ENCODE results near the gene CFAP54. TPM values are rescaled to one million over a fixed set of nuclear protein-coding genes. Genes with fewer than 3 reads are reported as not detected.

The CFAP54 gene
- total RNA-seq, 1 donor from 2014 or later, result 0.15 TPM

DNA sequence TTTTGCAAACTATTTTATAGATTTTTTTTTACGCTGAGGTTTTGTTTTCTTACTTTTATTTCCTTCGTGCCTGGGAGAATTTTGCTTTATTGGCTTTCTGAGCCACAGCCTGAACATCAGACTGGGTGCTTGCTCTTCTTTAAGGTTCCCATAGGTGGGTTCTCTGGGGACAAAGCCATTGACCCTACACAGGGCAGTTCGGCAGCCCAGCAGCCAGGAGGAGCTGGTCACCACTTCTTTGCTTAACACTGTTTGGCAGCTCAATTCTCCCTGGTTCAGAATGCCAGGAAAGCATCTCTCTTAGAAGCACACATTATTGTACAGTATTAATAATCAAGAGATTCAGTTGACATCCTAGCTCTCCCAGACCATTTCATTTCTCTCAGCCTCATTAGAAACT, 276.9 kb downstream of the CFAP54 start:
- Mint-ChIP-seq H3K27ac (ENCODE audit: unreplicated experiment) (no peak overlapping the region), H3K9me3 (ENCODE audit: unreplicated experiment) (no peaks in the 10 kb centered on the region), H3K27me3 (ENCODE audit: unreplicated experiment) (no peaks in the 10 kb centered on the region), H3K4me3 (ENCODE audit: unreplicated experiment) (no peak overlapping the region), H3K4me1 (ENCODE audit: low read depth, unreplicated experiment) (no peaks in the 10 kb centered on the region), H3K36me3 (ENCODE audit: unreplicated experiment) (no peaks in the 10 kb centered on the region)
- DNase-seq, result no peak
- TF ChIP-seq, protein P1, sequence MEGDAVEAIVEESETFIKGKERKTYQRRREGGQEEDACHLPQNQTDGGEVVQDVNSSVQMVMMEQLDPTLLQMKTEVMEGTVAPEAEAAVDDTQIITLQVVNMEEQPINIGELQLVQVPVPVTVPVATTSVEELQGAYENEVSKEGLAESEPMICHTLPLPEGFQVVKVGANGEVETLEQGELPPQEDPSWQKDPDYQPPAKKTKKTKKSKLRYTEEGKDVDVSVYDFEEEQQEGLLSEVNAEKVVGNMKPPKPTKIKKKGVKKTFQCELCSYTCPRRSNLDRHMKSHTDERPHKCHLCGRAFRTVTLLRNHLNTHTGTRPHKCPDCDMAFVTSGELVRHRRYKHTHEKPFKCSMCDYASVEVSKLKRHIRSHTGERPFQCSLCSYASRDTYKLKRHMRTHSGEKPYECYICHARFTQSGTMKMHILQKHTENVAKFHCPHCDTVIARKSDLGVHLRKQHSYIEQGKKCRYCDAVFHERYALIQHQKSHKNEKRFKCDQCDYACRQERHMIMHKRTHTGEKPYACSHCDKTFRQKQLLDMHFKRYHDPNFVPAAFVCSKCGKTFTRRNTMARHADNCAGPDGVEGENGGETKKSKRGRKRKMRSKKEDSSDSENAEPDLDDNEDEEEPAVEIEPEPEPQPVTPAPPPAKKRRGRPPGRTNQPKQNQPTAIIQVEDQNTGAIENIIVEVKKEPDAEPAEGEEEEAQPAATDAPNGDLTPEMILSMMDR (IDR thresholded peaks at IDR 0.05; ENCODE audit: partially characterized antibody, unreplicated experiment), result no peak

DNA sequence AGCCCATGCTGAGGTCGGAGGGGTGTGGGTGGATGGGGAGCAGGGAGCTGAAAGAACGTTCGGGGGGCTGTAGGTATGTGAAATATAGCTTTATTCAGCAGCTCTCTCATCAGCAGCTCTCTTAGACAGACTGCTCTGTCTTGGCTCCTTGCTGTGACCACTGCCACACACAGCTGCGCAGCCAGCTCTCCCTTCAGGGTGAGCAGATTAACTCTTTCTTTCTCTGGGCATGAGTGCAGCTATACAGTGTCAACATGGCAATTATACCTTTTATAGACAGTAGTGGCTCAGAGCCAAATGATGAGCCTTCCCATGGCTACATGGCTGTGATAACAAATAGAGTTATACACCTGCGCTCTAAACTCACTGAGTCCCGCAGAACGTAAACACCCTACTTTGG, 280.0 kb downstream of the CFAP54 start:
- H3K4me1 Mint-ChIP-seq (ENCODE audit: low read depth, unreplicated experiment), result no peaks in the 10 kb centered on the region
- H3K9me3 Mint-ChIP-seq (ENCODE audit: unreplicated experiment), result no peaks in the 10 kb centered on the region
- no peaks in the 10 kb centered on the region for H3K36me3 Mint-ChIP-seq (ENCODE audit: unreplicated experiment)
- no peak overlapping the region for H3K4me3 Mint-ChIP-seq (ENCODE audit: unreplicated experiment)
- H3K27me3 Mint-ChIP-seq (ENCODE audit: unreplicated experiment), result no peaks in the 10 kb centered on the region
- no peak for DNase-seq
- H3K27ac Mint-ChIP-seq (ENCODE audit: unreplicated experiment), result no peak overlapping the region
- TF ChIP-seq, protein P1 (IDR thresholded peaks at IDR 0.05; ENCODE audit: partially characterized antibody, unreplicated experiment), result no peak

DNA sequence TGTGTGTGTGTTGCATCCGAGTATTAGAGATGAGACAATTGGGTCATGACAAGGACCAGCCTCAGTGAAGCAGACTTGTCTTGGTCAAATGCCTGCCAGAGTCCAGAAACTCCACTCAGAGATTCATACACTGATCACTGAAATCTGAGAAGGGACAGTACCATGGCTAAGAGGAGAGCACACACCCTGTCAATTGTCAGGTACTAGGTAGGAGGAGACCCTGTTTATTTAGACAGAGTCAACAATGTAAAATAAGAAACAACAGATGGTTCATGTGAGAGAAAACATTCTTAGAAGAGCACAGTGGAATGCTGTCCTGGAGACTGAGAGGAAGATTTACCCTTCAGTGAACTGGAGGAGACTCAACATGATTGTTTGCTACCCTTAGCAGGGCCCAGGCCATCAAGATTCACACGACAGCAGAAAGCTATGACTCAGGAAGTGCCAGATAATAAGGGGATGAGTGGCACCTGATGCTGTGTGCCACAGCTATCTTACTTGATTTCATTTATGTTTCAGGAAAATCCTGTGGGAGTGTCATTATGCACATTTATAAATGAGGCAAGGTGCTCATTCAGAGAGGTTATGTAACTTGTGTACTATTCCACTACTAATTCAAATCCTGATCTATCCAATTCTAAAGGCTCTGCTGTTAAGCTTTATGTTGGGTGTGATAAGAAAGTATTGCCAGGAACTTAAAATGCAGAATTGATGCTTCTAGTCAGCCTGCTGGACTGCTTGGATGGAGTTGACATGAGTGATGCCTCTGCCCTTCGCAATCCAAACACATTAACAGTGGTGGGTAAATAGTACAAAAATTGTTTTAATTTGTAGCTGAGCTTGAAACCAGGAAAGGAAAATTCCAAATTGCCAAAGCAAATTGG, 281.1 kb downstream of the CFAP54 start:
- H3K4me1 Mint-ChIP-seq (ENCODE audit: low read depth, unreplicated experiment), result no peaks in the 10 kb centered on the region
- no peaks in the 10 kb centered on the region for H3K27me3 Mint-ChIP-seq (ENCODE audit: unreplicated experiment)
- TF ChIP-seq, protein P1 (IDR thresholded peaks at IDR 0.05; ENCODE audit: partially characterized antibody, unreplicated experiment), result no peak
- H3K4me3 Mint-ChIP-seq (ENCODE audit: unreplicated experiment), result no peak overlapping the region
- no peaks in the 10 kb centered on the region for H3K36me3 Mint-ChIP-seq (ENCODE audit: unreplicated experiment)
- H3K27ac Mint-ChIP-seq (ENCODE audit: unreplicated experiment), result no peak overlapping the region
- H3K9me3 Mint-ChIP-seq (ENCODE audit: unreplicated experiment), result no peaks in the 10 kb centered on the region
- DNase-seq, result no peak

DNA sequence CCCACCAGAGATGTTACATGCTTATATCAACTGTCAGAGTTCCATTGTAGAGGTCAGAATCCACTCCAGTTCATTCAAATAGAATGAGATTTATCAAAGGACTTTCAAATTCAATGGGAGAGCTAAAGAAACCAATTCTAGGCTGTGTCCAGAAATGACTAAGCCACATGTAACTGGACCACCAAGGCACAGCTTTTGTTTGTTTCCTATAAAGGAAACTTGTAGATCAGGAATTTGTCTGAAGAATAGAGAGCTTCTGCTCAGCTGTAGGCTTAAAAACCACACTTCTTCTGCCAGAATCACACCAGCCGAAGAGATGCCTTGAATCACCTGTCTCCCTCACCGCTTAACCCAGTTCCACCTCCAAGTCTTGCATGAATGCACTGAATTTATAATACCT, 283.7 kb downstream of the CFAP54 start:
- H3K9me3 Mint-ChIP-seq (ENCODE audit: unreplicated experiment), result no peaks in the 10 kb centered on the region
- H3K36me3 Mint-ChIP-seq (ENCODE audit: unreplicated experiment), result no peaks in the 10 kb centered on the region
- H3K4me1 Mint-ChIP-seq (ENCODE audit: low read depth, unreplicated experiment), result no peaks in the 10 kb centered on the region
- H3K27ac Mint-ChIP-seq (ENCODE audit: unreplicated experiment), result no peak overlapping the region
- DNase-seq, result no peak
- no peak overlapping the region for H3K4me3 Mint-ChIP-seq (ENCODE audit: unreplicated experiment)
- TF ChIP-seq, protein P1 (IDR thresholded peaks at IDR 0.05; ENCODE audit: partially characterized antibody, unreplicated experiment), result no peak
- H3K27me3 Mint-ChIP-seq (ENCODE audit: unreplicated experiment), result no peaks in the 10 kb centered on the region

DNA sequence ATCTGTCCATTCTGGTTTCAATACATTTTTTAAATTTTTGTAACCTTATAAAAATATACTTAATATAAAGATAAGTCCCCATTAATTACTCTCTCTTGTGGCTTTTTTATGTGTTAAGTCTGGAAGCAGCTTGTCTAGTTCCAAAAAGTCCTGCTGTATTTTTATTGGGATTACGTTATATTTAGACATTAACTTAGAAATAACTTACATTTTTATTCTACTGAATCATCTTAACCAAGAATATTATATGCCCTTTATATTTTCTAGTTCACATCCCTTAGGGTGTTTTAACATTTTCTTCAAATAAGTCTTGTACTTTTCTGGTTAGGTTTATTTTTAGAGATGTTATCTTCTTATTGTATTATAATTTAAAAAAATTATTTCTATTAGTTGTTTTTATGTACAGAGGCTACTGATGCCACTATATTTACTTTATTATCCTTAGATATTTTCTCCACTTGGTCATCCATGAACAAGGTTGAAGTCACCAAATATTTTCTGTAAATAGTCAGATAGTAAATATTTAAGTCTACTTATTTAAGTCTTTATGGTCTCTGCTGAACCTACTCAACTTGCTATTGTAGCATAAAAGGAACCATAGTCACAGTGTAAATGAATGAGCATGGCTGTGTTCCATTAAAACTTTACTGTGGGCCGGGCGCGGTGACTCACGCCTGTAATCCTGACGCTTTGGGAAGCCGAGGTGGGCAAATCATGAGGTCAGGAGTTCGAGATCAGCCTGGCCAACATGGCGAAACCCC, 285.3 kb downstream of the CFAP54 start:
- H3K27me3 Mint-ChIP-seq (ENCODE audit: unreplicated experiment), result no peaks in the 10 kb centered on the region
- DNase-seq, result no peak
- no peak overlapping the region for H3K27ac Mint-ChIP-seq (ENCODE audit: unreplicated experiment)
- TF ChIP-seq, protein P1 (IDR thresholded peaks at IDR 0.05; ENCODE audit: partially characterized antibody, unreplicated experiment), result no peak
- H3K4me3 Mint-ChIP-seq (ENCODE audit: unreplicated experiment), result no peak overlapping the region
- H3K9me3 Mint-ChIP-seq (ENCODE audit: unreplicated experiment), result no peaks in the 10 kb centered on the region
- H3K4me1 Mint-ChIP-seq (ENCODE audit: low read depth, unreplicated experiment), result no peaks in the 10 kb centered on the region
- H3K36me3 Mint-ChIP-seq (ENCODE audit: unreplicated experiment), result no peaks in the 10 kb centered on the region

Data from glutamatergic neuron (in vitro differentiated cells).